GM18508 (cell line): ENCODE data around the gene SERBP1.
"Not testable (repeated sequence)": the region's sequence is repeated elsewhere in the genome, so short reads cannot be mapped to it uniquely, and the experiment has no call there.

Experiments used
- ATAC-seq: cut with Tn5 transposase; IDR thresholded peaks from one replicate; pipeline ENCODE4 v1.9.1; 2021; ENCODE audit warnings: moderate number of reproducible peaks; ENCODE audit not compliant: insufficient read depth, unreplicated experiment

SERBP1 gene

DNA sequence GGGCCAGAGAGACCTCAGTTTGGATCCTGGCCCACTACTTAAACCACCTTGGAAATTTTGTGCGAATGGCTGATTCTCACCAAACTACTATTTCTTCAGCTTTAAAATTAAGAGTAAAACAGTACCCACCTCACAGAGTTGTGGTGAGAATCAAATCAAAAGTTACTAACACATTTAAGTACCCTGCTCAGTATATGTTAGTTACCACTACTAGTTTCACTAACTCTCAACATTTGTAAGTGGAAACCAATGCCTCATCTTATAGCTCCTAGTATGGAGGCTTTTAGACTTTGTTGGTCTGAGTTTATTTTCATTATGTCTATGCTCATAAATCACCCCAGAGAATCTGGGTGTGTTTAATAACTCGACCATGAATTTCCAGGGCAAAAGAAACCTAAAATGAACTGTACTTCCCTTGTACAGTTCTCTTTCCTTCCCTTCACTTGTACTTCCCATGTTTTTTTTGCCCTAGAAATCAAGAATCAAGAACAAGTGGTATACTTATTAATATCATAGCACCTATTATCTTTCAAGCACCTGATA, 11.6 kb upstream of the SERBP1 start:
- ATAC-seq: no peak

DNA sequence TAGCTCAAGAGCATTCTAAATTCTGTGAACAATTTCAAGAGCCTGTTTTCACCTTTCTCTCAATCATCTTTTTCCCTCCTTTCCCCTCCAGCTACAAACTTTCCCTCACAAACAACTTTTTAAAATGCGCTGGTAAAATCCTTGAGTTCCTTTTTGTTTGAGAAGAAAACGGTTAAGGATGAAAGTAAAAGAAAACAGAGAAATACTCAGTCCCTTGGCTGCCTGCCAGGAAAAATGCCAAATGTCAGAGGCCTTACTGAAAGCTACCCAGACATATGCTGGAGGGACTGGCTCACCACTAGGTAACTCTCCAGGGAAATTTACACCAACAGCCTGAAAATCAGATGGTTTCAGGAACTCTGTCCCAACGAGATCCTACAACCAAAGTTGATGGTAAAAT, 11.0 kb upstream of the SERBP1 start:
- ATAC-seq: no peak

DNA sequence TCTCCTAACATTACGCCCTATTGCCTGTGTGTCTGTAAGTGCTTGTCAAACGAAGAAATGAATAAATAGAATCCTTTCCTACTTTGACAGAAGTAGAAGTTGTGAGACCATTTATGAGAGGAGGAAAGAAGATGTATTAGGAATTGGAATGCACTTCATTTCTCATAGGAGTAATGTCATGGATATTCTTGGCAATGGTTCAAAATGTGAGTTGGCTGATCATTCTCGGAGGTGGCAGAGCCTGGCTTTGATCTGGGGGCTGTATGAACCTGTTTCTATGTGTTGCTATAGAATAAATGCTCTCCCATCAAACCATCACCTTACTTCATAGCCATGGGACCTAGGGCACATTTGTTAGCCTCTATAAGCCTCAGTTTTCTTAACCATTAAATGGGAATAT, 10.1 kb upstream of the SERBP1 start:
- no peak for ATAC-seq

- no peak for ATAC-seq
Observed at GRCh38 chr1:67439277-67440029, 9.3 kb upstream of the SERBP1 start.

DNA sequence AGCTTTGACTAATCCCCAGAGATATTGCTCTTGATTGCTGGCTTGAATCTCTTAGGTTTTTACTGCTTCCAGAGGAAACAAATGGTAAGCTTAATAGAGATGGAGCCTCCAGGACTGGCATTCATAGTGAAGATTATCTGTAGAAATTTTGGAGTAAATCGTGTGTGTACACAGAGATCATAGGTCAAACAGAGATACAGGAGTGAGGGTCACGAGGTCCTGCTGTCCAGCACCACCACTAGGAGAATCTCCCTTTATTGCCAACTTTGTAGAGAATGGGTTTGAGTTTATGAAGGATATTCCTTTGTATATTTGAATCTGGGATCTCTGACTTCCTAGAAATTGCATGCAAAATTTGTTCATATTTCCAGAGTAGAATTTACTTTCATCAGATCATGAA, 7.8 kb upstream of the SERBP1 start:
- no peak for ATAC-seq

- no peak for ATAC-seq
Observed at GRCh38 chr1:67436511-67437055, 6.4 kb upstream of the SERBP1 start.

- no peak for ATAC-seq
Observed at GRCh38 chr1:67434491-67434890, 4.3 kb upstream of the SERBP1 start.

DNA sequence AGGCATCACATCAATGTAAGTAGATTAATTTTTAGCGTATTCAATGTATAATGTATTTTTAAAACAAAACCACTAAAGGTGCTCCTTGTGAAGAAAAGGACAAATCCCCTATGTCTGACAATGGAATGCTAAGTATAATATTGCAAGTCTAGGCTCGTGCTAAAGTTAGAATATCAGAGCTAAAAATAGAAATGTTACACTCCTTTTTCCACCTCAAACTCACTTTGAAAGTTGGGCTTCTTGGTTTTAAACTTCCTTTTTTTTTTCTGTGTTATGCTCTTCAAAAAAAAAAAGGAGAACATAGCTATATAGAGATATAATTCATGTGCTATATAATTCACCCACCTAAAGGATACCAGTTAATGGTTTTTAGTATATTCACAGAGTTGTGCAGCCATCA, 3.6 kb upstream of the SERBP1 start:
- no peak for ATAC-seq

DNA sequence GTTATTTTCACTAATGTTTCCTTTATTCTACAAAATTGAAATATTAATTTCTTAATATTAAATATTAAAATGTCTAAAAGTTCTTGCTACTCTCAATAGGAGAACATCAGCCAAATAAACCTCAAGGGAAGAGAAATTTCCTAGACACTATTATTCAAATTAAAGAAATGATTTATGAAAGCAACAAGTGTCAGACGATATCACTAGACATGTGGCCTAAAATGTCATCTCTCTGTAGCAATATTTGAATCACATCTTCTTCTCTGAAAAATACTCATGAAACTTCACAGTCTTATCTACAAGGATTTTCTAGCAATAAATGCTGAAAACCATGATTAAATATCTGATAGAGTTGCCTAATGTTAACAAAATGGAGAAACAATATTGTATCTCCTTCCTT, 2.5 kb upstream of the SERBP1 start:
- ATAC-seq: no peak

GRCh38 chr1:67431869-67432578, 1.8 kb upstream of the SERBP1 start:
- ATAC-seq: no peak

DNA sequence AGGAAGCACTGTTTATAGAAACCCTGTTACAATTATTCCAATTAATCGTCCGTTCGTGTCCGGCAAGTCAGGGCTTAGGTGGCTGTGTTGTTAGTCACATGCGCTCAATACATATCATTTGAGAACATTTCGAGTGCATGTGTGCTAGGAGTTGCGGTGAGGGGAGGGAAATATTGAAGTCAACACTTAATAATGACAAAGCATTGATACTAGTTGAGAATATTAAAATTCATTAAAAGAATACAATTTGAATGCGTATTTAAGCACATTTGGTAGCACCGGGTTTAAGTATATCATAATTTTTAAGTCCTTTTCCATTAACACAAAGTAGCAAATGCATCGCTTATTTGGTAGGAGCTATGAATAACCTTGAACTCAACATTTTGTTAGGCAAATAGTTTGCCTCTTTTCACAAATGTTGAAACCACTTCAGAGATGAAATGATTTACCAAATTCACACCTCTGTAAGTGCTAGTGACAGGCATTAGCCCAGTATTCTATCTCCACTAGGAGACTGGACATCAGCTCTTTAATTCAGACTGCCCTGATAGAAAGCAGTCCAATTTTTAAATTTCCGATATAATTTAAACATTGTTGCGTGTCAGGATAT, 1.1 kb upstream of the SERBP1 start:
- no peak for ATAC-seq

DNA sequence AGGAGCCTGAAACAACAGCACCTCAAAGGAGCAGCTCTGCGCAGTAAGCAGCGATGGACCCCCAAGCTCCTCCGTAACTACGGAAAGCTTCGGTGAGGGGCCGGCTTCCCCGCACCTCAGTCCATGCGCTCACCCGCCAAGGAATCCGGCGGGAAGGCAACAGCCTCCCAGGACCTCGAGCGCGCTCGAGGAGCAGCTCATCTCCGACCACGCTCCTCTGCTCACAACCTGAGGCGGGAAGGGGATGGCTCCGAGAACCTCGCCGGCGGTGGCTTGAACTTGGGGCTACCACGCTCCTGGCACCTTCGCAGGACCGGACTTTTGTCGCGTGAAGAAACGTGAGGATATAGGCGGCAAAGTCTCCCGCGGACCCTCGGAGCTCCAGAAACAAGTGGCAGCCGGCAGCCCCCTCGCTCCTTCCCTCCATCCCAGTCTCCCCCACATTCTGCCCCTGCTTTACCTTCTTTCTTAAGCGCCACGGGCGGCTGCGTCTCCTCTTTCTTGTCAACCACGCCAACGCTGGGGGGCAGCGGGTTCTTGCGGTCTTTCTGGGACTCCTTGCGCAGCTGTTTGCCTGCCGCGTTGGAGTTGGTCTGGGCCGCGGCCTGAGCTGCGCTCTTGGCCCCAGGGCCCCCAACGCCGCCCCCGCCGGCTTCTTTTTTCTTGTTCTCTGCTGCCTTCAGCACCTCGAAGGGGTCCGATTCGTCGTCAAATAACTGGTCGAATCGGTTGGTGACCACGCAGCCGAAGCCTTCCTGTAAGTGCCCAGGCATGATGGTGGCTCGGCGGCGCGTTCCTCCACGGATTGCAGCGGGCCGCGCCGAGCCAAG, 459 bp downstream of the SERBP1 start:
- no peak for ATAC-seq

DNA sequence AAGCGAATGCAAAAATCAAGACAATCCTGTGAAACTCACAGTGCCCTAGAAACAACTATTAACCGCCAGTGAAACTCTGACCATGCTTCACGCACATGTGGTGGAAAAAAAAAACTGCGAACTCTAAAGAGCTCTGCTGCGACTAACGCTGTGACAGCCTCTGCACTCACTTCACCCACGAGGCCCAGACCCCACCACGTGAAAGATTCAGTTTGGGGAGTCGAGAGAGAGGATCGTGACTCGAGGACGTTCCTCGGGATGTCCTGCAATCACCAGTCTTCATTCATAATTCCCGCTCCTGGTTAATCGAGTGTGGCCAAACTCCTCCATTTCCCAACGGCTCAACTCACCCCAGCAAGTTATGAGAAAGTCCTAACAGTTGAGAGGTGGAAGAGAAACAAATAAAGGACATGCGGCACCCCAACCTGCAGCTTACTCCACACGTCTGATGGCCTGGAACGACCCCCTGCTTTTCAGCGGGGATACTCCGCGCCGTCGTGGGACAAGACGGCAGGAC, 1.1 kb downstream of the SERBP1 start:
- no peak for ATAC-seq

- ATAC-seq: no peak
Observed at GRCh38 chr1:67427947-67428346, 2.3 kb downstream of the SERBP1 start.

DNA sequence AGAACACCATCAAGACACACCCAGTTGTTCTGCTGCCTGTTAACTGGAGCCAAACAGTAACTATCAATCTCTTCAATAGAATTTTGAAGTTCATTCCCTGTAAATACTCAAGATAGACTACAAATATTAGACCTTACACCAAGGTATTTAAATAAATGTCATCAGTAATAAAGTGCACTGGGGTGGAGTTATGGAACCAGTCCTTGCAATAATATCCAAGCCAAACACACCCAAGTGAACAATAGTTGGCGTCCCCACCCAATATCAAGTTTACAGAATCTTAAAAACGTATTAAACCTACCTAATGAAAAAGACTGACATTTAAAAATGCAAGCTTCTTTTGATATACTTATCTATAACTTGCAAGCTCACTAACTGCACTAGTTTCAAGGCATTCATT, 2.7 kb downstream of the SERBP1 start:
- ATAC-seq: no peak

GRCh38 chr1:67420835-67421492, 9.2 kb downstream of the SERBP1 start:
- ATAC-seq: no peak

GRCh38 chr1:67418839-67419586, 11.2 kb downstream of the SERBP1 start:
- no peak for ATAC-seq

GRCh38 chr1:67417733-67418132, 12.5 kb downstream of the SERBP1 start:
- ATAC-seq: not testable (repeated sequence)

DNA sequence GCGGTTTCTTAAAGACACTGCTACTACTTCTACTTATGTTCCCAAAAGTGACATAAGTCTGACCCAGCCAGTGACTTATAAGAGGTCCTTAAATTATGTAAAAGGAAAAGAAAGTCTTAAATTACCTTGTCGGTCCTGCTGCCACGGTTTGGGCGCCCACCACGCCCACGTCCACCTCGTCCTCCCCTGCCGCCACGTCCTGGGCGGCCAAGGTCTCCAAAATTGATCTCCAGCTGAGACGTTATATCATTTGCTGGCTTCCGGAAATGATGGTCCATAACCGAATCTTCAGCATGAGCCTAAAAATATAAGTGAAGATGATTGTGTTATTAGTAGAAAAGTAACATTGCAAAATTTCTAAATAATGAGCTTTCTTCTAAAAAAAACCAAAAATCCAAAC, 15.2 kb downstream of the SERBP1 start:
- ATAC-seq: no peak
